ENCODE measurements around the gene C5orf58.

The C5orf58 gene, protein sequence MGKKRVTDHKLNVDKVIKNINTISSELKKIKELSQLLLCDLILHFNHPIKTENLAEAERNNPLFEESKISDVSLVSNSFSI

DNA sequence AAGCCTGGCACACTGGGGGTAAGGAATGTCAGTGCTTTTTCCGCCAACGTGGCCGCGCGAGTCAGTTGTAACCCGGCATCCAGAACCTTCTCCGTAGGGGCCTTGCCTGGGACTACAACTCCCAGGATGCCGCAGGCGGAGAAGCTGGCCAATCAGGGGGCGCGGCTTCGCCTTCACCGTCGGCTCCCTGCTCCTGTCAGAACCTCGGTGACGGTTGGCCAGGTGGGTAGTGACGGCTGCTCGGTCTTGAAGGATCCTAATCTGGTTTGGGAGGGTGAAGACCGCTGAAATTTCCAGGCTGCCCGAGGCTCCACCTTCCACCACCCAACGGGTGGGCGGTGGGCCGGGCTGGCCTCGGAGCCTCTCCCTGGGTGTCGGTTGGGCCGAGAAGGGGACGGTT lies at the start of gene C5orf58:
Gene C5orf58, plus strand, starts transcription at position 200 of the 400 bp plus-strand sequence. CDS start 1,992 bp downstream, outside the sequence.
- Histone ChIP-seq H3K36me3 (ENCODE audit: control insufficient read depth, insufficient read depth, low read length) (no peaks in the 10 kb centered on the region), H3K4me1 (ENCODE audit: control insufficient read depth, insufficient read depth, low read length) (no peaks in the 10 kb centered on the region), H3K27me3 (ENCODE audit: control insufficient read depth, insufficient read depth, low read length) (no peaks in the 10 kb centered on the region), H3K9ac (ENCODE audit: low read depth, low read length) (no peak within 1 kb of the TSS), H3K4me3 (ENCODE audit: low read depth, low read length) (no peak within 1 kb of the TSS), H3K9me3 (ENCODE audit: control insufficient read depth, insufficient read depth, low read length) (no peaks in the 10 kb centered on the region)

DNA sequence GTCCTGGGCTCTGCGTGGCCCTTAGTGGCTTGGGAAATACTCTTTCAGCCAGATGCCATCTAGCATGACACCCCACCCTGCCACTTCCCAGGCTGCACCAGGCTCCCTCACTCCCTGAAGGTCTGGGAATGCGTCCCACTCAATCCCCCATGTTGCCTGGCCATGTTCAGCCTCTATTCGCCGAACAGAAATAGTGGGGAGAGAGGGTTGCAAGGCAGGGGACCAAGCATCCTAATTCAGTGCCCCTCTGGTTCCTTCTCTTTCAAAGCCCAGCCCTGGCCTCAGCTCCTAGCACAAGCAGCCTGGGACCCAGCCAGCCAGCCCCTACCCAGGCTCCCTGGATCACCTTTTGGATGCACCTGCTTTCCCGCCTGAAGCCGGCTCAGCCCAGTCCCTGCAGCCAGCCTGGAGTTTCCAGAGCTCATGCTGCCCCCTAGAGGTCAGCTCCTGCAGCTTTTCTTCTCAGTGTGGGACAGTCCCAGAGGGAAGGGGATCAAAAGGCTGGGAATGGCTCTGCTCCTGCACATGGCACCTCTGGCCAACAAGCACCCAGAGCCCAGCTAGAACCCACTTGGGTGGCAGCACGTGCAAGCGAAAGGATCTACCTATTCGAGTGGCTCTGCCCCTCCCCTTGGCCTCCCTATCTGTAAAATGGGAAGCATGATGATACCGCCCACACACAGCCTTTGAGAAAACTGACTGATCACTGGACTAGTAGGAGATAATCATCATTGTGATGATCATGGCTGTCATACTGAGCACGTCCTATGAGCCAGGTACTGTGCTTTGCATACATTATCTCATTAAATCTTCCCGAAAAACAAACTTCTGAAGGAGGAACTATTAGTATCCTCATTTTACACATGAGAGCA lies 48.7 kb upstream of the C5orf58 start:
- Histone ChIP-seq H3K27me3 (ENCODE audit: control insufficient read depth, insufficient read depth, low read length) (no peaks in the 10 kb centered on the region), H3K9me3 (ENCODE audit: control insufficient read depth, insufficient read depth, low read length) (no peaks in the 10 kb centered on the region), H3K36me3 (ENCODE audit: control insufficient read depth, insufficient read depth, low read length) (no peaks in the 10 kb centered on the region), H3K4me1 (ENCODE audit: control insufficient read depth, insufficient read depth, low read length) (no peaks in the 10 kb centered on the region), H3K4me3 (ENCODE audit: low read depth, low read length) (no peak overlapping the region), H3K9ac (ENCODE audit: low read depth, low read length) (no peak overlapping the region)

- no peaks in the 10 kb centered on the region for H3K27me3 ChIP-seq (ENCODE audit: control insufficient read depth, insufficient read depth, low read length)
- H3K9ac ChIP-seq (ENCODE audit: low read depth, low read length), result no peak overlapping the region
- H3K4me3 ChIP-seq (ENCODE audit: low read depth, low read length), result no peak overlapping the region
- no peaks in the 10 kb centered on the region for H3K36me3 ChIP-seq (ENCODE audit: control insufficient read depth, insufficient read depth, low read length)
- no peaks in the 10 kb centered on the region for H3K4me1 ChIP-seq (ENCODE audit: control insufficient read depth, insufficient read depth, low read length)
- no peaks in the 10 kb centered on the region for H3K9me3 ChIP-seq (ENCODE audit: control insufficient read depth, insufficient read depth, low read length)
These were observed 48.0 kb upstream of the C5orf58 start for GRCh38 chr5:170184737-170185136.

GRCh38 chr5:170186156-170186555 lies 46.6 kb upstream of the C5orf58 start:
- H3K9ac ChIP-seq (ENCODE audit: low read depth, low read length), result no peak overlapping the region
- no peak overlapping the region for H3K4me3 ChIP-seq (ENCODE audit: low read depth, low read length)
- H3K27me3 ChIP-seq (ENCODE audit: control insufficient read depth, insufficient read depth, low read length), result no peaks in the 10 kb centered on the region
- no peaks in the 10 kb centered on the region for H3K36me3 ChIP-seq (ENCODE audit: control insufficient read depth, insufficient read depth, low read length)
- no peaks in the 10 kb centered on the region for H3K9me3 ChIP-seq (ENCODE audit: control insufficient read depth, insufficient read depth, low read length)
- H3K4me1 ChIP-seq (ENCODE audit: control insufficient read depth, insufficient read depth, low read length), result peaks cover under 1% of the 10 kb centered on the region

GRCh38 chr5:170186856-170187255 lies 45.9 kb upstream of the C5orf58 start:
- Histone ChIP-seq H3K9ac (ENCODE audit: low read depth, low read length) (no peak overlapping the region), H3K27me3 (ENCODE audit: control insufficient read depth, insufficient read depth, low read length) (no peaks in the 10 kb centered on the region), H3K9me3 (ENCODE audit: control insufficient read depth, insufficient read depth, low read length) (no peaks in the 10 kb centered on the region), H3K36me3 (ENCODE audit: control insufficient read depth, insufficient read depth, low read length) (no peaks in the 10 kb centered on the region), H3K4me3 (ENCODE audit: low read depth, low read length) (no peak overlapping the region), H3K4me1 (ENCODE audit: control insufficient read depth, insufficient read depth, low read length) (peaks cover 5% of the 10 kb centered on the region)

GRCh38 chr5:170190436-170191134 lies 42.2 kb upstream of the C5orf58 start:
- Histone ChIP-seq H3K27me3 (ENCODE audit: control insufficient read depth, insufficient read depth, low read length) (no peaks in the 10 kb centered on the region), H3K36me3 (ENCODE audit: control insufficient read depth, insufficient read depth, low read length) (no peaks in the 10 kb centered on the region), H3K9me3 (ENCODE audit: control insufficient read depth, insufficient read depth, low read length) (no peaks in the 10 kb centered on the region), H3K9ac (ENCODE audit: low read depth, low read length) (no peak overlapping the region), H3K4me3 (ENCODE audit: low read depth, low read length) (no peak overlapping the region), H3K4me1 (ENCODE audit: control insufficient read depth, insufficient read depth, low read length) (peaks cover 5% of the 10 kb centered on the region)

DNA sequence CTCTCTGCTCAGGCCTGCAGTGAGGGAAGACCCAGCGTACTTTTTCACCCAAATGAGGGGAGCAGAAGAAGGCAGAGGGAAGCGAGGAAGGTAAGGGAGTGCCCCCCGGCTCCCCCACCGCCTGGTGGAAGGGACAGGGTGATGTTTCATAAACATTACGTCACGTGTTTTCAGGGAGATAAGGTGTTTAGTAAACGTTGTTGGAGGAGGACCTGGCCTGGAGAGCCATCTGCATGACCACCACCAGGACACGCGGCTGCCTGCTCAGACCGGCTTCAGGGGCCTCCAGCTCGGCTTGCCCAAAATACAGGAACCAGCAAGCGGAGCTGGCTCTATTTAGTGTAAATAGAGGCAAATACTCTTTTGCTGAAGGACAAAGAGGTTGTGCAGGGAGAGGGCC lies 40.0 kb upstream of the C5orf58 start:
- Histone ChIP-seq H3K36me3 (ENCODE audit: control insufficient read depth, insufficient read depth, low read length) (no peaks in the 10 kb centered on the region), H3K9ac (ENCODE audit: low read depth, low read length) (no peak overlapping the region), H3K4me3 (ENCODE audit: low read depth, low read length) (no peak overlapping the region), H3K4me1 (ENCODE audit: control insufficient read depth, insufficient read depth, low read length) (peaks cover 5% of the 10 kb centered on the region), H3K9me3 (ENCODE audit: control insufficient read depth, insufficient read depth, low read length) (no peaks in the 10 kb centered on the region), H3K27me3 (ENCODE audit: control insufficient read depth, insufficient read depth, low read length) (no peaks in the 10 kb centered on the region)

GRCh38 chr5:170195961-170196360 lies 36.8 kb upstream of the C5orf58 start:
- Histone ChIP-seq H3K9me3 (ENCODE audit: control insufficient read depth, insufficient read depth, low read length) (no peaks in the 10 kb centered on the region), H3K4me3 (ENCODE audit: low read depth, low read length) (no peak overlapping the region), H3K36me3 (ENCODE audit: control insufficient read depth, insufficient read depth, low read length) (no peaks in the 10 kb centered on the region), H3K4me1 (ENCODE audit: control insufficient read depth, insufficient read depth, low read length) (peaks cover 5% of the 10 kb centered on the region), H3K27me3 (ENCODE audit: control insufficient read depth, insufficient read depth, low read length) (no peaks in the 10 kb centered on the region), H3K9ac (ENCODE audit: low read depth, low read length) (no peak overlapping the region)

GRCh38 chr5:170200876-170201275 lies 31.9 kb upstream of the C5orf58 start:
- Histone ChIP-seq H3K36me3 (ENCODE audit: control insufficient read depth, insufficient read depth, low read length) (no peaks in the 10 kb centered on the region), H3K9me3 (ENCODE audit: control insufficient read depth, insufficient read depth, low read length) (no peaks in the 10 kb centered on the region), H3K27me3 (ENCODE audit: control insufficient read depth, insufficient read depth, low read length) (no peaks in the 10 kb centered on the region), H3K4me3 (ENCODE audit: low read depth, low read length) (no peak overlapping the region), H3K9ac (ENCODE audit: low read depth, low read length) (no peak overlapping the region), H3K4me1 (ENCODE audit: control insufficient read depth, insufficient read depth, low read length) (no peaks in the 10 kb centered on the region)

GRCh38 chr5:170201311-170201710 lies 31.5 kb upstream of the C5orf58 start:
- H3K4me3 ChIP-seq (ENCODE audit: low read depth, low read length), result no peak overlapping the region
- no peaks in the 10 kb centered on the region for H3K36me3 ChIP-seq (ENCODE audit: control insufficient read depth, insufficient read depth, low read length)
- no peak overlapping the region for H3K9ac ChIP-seq (ENCODE audit: low read depth, low read length)
- no peaks in the 10 kb centered on the region for H3K27me3 ChIP-seq (ENCODE audit: control insufficient read depth, insufficient read depth, low read length)
- H3K4me1 ChIP-seq (ENCODE audit: control insufficient read depth, insufficient read depth, low read length), result no peaks in the 10 kb centered on the region
- H3K9me3 ChIP-seq (ENCODE audit: control insufficient read depth, insufficient read depth, low read length), result no peaks in the 10 kb centered on the region

- Histone ChIP-seq H3K36me3 (ENCODE audit: control insufficient read depth, insufficient read depth, low read length) (no peaks in the 10 kb centered on the region), H3K9me3 (ENCODE audit: control insufficient read depth, insufficient read depth, low read length) (no peaks in the 10 kb centered on the region), H3K27me3 (ENCODE audit: control insufficient read depth, insufficient read depth, low read length) (no peaks in the 10 kb centered on the region), H3K4me1 (ENCODE audit: control insufficient read depth, insufficient read depth, low read length) (no peaks in the 10 kb centered on the region), H3K9ac (ENCODE audit: low read depth, low read length) (no peak overlapping the region), H3K4me3 (ENCODE audit: low read depth, low read length) (no peak overlapping the region)
These were observed 30.7 kb upstream of the C5orf58 start for GRCh38 chr5:170202117-170202516.

GRCh38 chr5:170204202-170204601 lies 28.6 kb upstream of the C5orf58 start:
- no peaks in the 10 kb centered on the region for H3K4me1 ChIP-seq (ENCODE audit: control insufficient read depth, insufficient read depth, low read length)
- H3K9me3 ChIP-seq (ENCODE audit: control insufficient read depth, insufficient read depth, low read length), result no peaks in the 10 kb centered on the region
- no peak overlapping the region for H3K9ac ChIP-seq (ENCODE audit: low read depth, low read length)
- no peaks in the 10 kb centered on the region for H3K36me3 ChIP-seq (ENCODE audit: control insufficient read depth, insufficient read depth, low read length)
- H3K4me3 ChIP-seq (ENCODE audit: low read depth, low read length), result no peak overlapping the region
- no peaks in the 10 kb centered on the region for H3K27me3 ChIP-seq (ENCODE audit: control insufficient read depth, insufficient read depth, low read length)

Measured in iPS-15b (cell line).